HepG2 (cell line): ENCODE data around the gene AXIN1. TPM values are rescaled to one million over a fixed set of nuclear protein-coding genes. Genes with fewer than 3 reads are reported as not detected.

Source experiments
- ATAC-seq: fragments of 200-7000 bp; cut with Tn5 transposase; 3 replicates; pipeline ENCODE4 v1.9.1; 2020; ENCODE audit warnings: mild to moderate bottlenecking, moderate library complexity
- BruUV-seq: library from RNA; stranded (reverse); fragments of 400-500 nt; replicated peaks from 2 replicates; lab custom pipeline; 2021; lab: Mats Ljungman, UMichigan
- CTCF ChIA-PET: fragments of 300-600 bp; formaldehyde crosslinking; extraction: SDS; loops from one replicate; lab custom pipeline; 2021; ENCODE audit warnings: low total read pairs, inconsistent platforms, low intra/inter-chr PET ratio; lab: Yijun Ruan, JAX
- POLR2A ChIA-PET: fragments of 350-600 bp; sonication (Branson Sonifier 250); formaldehyde crosslinking; loops from one replicate; lab custom pipeline; 2020; ENCODE audit warnings: antibody characterized with exemption, inconsistent platforms; lab: Yijun Ruan, JAX
- DNase-seq: peaks from one replicate; pipeline ENCODE4 v3.0.0-alpha.2; 2015; ENCODE audit warnings: low spot score
- FAIRE-seq: peaks from 3 replicates; lab custom pipeline; 2011; peaks lifted over from hg19 to GRCh38; lab: Jason Lieb, UNC
- H2AFZ ChIP-seq: one replicate; pipeline ENCODE4 v1.6.1; 2011; ENCODE audit warnings: low read length, inconsistent platforms
- H3K27ac ChIP-seq: fragments of 300-600 bp; 3 replicates; pipeline ENCODE4 v1.8.0; 2011; ENCODE audit warnings: mixed run types, mild to moderate bottlenecking, mixed read lengths, low read length, inconsistent platforms; ENCODE audit not compliant: insufficient read depth; ENCODE audit errors: extremely low read length
- H3K27me3 ChIP-seq, 2 experiments: fragments of 200-600 bp in 1 of 2; 2 replicates in 1 of 2; 3 replicates in 1 of 2; pipeline versions ENCODE4 v1.6.0 to v1.8.0; 2011; ENCODE audit warnings: low read length in 2 of 2, mild to moderate bottlenecking in 2 of 2, moderate library complexity in 2 of 2, inconsistent platforms in 1 of 2; ENCODE audit not compliant: insufficient read depth in 2 of 2, control insufficient read depth in 1 of 2
- H3K36me3 ChIP-seq, 2 experiments: fragments of 200-600 bp in 1 of 2; replicated peaks in 1 of 2; 2 replicates in 1 of 2; 3 replicates in 1 of 2; pipeline versions ENCODE4 v1.5.1 to v1.8.0; 2011; ENCODE audit warnings: low read length in 2 of 2, inconsistent platforms in 1 of 2; ENCODE audit not compliant: insufficient read depth in 2 of 2, control insufficient read depth in 1 of 2
- H3K4me1 ChIP-seq: 2 replicates; pipeline ENCODE4 v1.5.1; 2012; ENCODE audit warnings: low read length, inconsistent platforms; ENCODE audit not compliant: insufficient read depth
- H3K4me2 ChIP-seq: 2 replicates; pipeline ENCODE4 v1.6.0; 2011; ENCODE audit warnings: low read depth, low read length, inconsistent platforms
- H3K4me3 ChIP-seq, 3 experiments: fragments of 200-600 bp in 1 of 3; sonication (generic), shearing (Covaris generic) in 1 of 3; replicated peaks in 1 of 3; 2 replicates each; pipeline ENCODE4 v1.5.1; 2011 to 2016; ENCODE audit warnings: low read length in 3 of 3, inconsistent platforms in 2 of 3, low read depth in 2 of 3, mild to moderate bottlenecking in 2 of 3, control low read depth in 1 of 3, mixed read lengths in 1 of 3; ENCODE audit not compliant: insufficient read depth in 1 of 3
- H3K79me2 ChIP-seq: one replicate; pipeline ENCODE4 v1.6.1; 2011; ENCODE audit warnings: low read length, inconsistent platforms; ENCODE audit not compliant: insufficient read depth
- H3K9ac ChIP-seq: 2 replicates; pipeline ENCODE4 v1.6.0; 2011; ENCODE audit warnings: mild to moderate bottlenecking, low read depth, low read length, inconsistent platforms; ENCODE audit not compliant: insufficient read depth
- H3K9me3 ChIP-seq: 2 replicates; pipeline ENCODE4 v1.5.1; 2012; ENCODE audit warnings: mild to moderate bottlenecking, low read length
- H4K20me1 ChIP-seq: 2 replicates; pipeline ENCODE4 v1.6.0; 2011; ENCODE audit warnings: inconsistent platforms, mild to moderate bottlenecking, low read length, moderate library complexity; ENCODE audit not compliant: insufficient read depth
- LBX2 ChIP-seq: sonication (generic); formaldehyde crosslinking; IDR thresholded peaks from 2 replicates; pipeline ENCODE4 v1.5.0; 2020; ENCODE audit warnings: missing genetic modification reagents, mild to moderate bottlenecking, borderline replicate concordance
- MAFK ChIP-seq, 2 experiments: IDR thresholded peaks in 1 of 2; conservative IDR thresholded peaks in 1 of 2; 2 replicates each; pipeline ENCODE4 v1.6.1; 2011; ENCODE audit warnings: improper control_type of control experiment in 2 of 2, low read length in 2 of 2
- REST ChIP-seq, 2 experiments: IDR thresholded peaks; 2 replicates each; pipeline ENCODE4 v1.6.1; 2011 to 2012; ENCODE audit warnings: low read length in 2 of 2, borderline replicate concordance in 1 of 2, low read depth in 1 of 2, mild to moderate bottlenecking in 1 of 2, moderate library complexity in 1 of 2
- ZNF350 ChIP-seq: sonication (generic); formaldehyde crosslinking; IDR thresholded peaks from 2 replicates; pipeline ENCODE4 v1.4.0; 2020; ENCODE audit warnings: mild to moderate bottlenecking, low read depth, missing genetic modification reagents, borderline replicate concordance
- WGBS: methylation state at CpG from one replicate; pipeline ENCODE4 v1.1.6; 2017; ENCODE audit warnings: low lambda C conversion rate; 5-methylcytosine and 5-hydroxymethylcytosine counted together
- in situ Hi-C: cut with HindIII; loops from 2 replicates; pipeline ENCODE4 v1.10.0; 2017; ENCODE audit warnings: low pct_unique_long_range_greater_than_20kb; ENCODE audit not compliant: extremely low pct_ligation_motif_present
- intact Hi-C: fragments of 100-400 bp; cut with micrococcal nuclease; formaldehyde crosslinking; loops from one replicate; pipeline ENCODE4 v1.10.0; 2022; ENCODE audit not compliant: unreplicated experiment
- polyA plus RNA-seq, 8 experiments: library from polyadenylated mRNA; depleted of rRNA in 3 of 8; stranded (reverse) in 7 of 8; unstranded in 1 of 8; fragments of >200 nt; fragmentation: Illumina TruSeq in 4 of 8; extraction: Trizol in 4 of 8; gene quantifications; 2 replicates each; pipeline versions ENCODE4 v1.2.1 to v1.2.3, GENCODE V29; 2011 to 2016; ENCODE audit warnings: low read depth in 4 of 8, missing spikeins in 1 of 8, mixed read lengths in 1 of 8; ENCODE audit not compliant: insufficient read depth in 1 of 8
- total RNA-seq, 5 experiments: library from RNA; depleted of rRNA; stranded (reverse); fragments of >200 nt; fragmentation: Illumina TruSeq; extraction: Trizol; gene quantifications; 2 replicates each; pipeline ENCODE4 v1.2.3, GENCODE V29; 2016; ENCODE audit warnings: low read depth in 1 of 5

AXIN1 gene
- total and polyA plus RNA-seq, 2 of the 13 experiments (the other 11 are each of a cell fraction or from before 2014, with no cell fraction given) = 24.0 to 26.0 TPM

GRCh38 chr16:307691-308312, 44.7 kb downstream of the AXIN1 start:
- no peak overlapping the region for H3K27ac ChIP-seq
- peaks cover 2% of the 10 kb centered on the region for H3K79me2 ChIP-seq
- intact Hi-C loops (no loop called here), in situ Hi-C loops (no loop called here)
- no peak for FAIRE-seq
- ATAC-seq = no peak
- no peak overlapping the region for H3K4me3 ChIP-seq
- H3K4me1 ChIP-seq = no peaks in the 10 kb centered on the region
- H3K9ac ChIP-seq = no peak overlapping the region
- no peaks in the 10 kb centered on the region for H3K27me3 ChIP-seq
- no peak overlapping the region for H3K4me2 ChIP-seq
- WGBS = 97% methylated on average over 13 of the region's 21 CpGs
- no TSS peak for BruUV-seq
- POLR2A ChIA-PET = no interaction called here
- H3K36me3 ChIP-seq = peaks cover 18 to 67% of the 10 kb centered on the region in 2 experiments
- peaks cover 7% of the 10 kb centered on the region; the same call in 1 of the 2 replicates for H4K20me1 ChIP-seq
- H2AFZ ChIP-seq = no peak overlapping the region
- no peaks in the 10 kb centered on the region for H3K9me3 ChIP-seq
- CTCF ChIA-PET = no interaction called here
- no peak for TF ChIP-seq LBX2 (CRISPR knock-in tag)
- no peak for DNase-seq

GRCh38 chr16:306911-307370, 45.6 kb downstream of the AXIN1 start:
- no peaks in the 10 kb centered on the region for H3K4me1 ChIP-seq
- H3K4me3 ChIP-seq = no peak overlapping the region
- peaks cover 15 to 66% of the 10 kb centered on the region in 2 experiments for H3K36me3 ChIP-seq
- peaks cover 2% of the 10 kb centered on the region for H3K79me2 ChIP-seq
- H3K27ac ChIP-seq = no peak overlapping the region
- no peaks in the 10 kb centered on the region for H3K27me3 ChIP-seq
- no TSS peak for BruUV-seq
- no peaks in the 10 kb centered on the region for H3K9me3 ChIP-seq
- POLR2A ChIA-PET = no interaction called here
- peaks cover 7% of the 10 kb centered on the region; the same call in 1 of the 2 replicates for H4K20me1 ChIP-seq
- DNase-seq (no peak), FAIRE-seq (no peak), ATAC-seq (no peak)
- H3K9ac ChIP-seq = no peak overlapping the region
- intact Hi-C loops = no loop called here
- in situ Hi-C loops = no loop called here
- TF ChIP-seq ZNF350 = no peak
- TF ChIP-seq REST (IDR thresholded peaks at IDR 0.05; ENCODE audit: borderline replicate concordance in 1 of 2, low read depth in 1 of 2, low read length in 2 of 2) = no peak
- TF ChIP-seq MAFK (conservative IDR thresholded peaks at IDR 0.05 in 1 of 2, IDR thresholded peaks at IDR 0.05 in 1 of 2; ENCODE audit: low read length in 2 of 2) = peak; percentile 14 to 37; a peak in 2 of 4 replicates
- H2AFZ ChIP-seq = no peak overlapping the region
- over 99% methylated on average over 13 of the region's 17 CpGs for WGBS
- H3K4me2 ChIP-seq = no peak overlapping the region
- CTCF ChIA-PET = no interaction called here
